ENCODE data around the gene ADSS1.

DNA sequence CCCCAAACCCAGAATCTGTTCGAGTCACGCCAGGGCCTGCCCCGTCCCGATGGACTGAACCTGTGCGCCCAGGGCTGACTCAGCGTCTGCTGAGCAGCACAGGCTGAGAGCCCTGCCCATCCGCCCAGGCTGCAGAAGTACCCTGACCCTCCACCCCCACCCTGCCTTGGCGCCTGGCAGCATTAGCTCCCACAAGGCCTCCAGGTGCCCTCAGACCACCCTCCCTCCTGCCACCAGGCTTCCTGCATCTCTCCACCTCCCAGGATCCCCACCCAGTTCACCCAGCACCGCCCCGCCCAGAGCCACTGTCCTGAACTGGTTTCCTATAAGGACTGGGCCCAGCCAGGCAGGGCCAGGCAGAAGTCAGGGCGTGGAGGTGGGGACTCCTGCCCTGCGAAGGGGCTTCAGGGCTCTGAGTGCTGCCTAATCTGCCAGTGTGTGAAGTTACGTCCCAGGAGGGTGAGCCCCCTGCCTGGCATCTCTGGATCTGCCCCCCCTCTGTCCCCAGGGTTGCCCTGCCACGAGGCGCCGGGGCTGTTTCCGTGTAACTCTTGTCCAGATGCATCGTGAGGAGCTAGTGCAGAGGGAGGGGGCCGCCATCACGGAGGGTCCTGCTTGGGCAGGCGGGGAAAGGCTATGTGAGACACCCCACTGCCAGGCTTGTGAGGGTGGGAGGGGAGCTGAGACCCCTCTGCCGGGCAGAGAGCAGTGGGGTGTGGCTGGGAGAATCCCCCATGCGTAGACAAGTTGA is 9.1 kb downstream of the ADSS1 start:
- TF ChIP-seq, protein P1, sequence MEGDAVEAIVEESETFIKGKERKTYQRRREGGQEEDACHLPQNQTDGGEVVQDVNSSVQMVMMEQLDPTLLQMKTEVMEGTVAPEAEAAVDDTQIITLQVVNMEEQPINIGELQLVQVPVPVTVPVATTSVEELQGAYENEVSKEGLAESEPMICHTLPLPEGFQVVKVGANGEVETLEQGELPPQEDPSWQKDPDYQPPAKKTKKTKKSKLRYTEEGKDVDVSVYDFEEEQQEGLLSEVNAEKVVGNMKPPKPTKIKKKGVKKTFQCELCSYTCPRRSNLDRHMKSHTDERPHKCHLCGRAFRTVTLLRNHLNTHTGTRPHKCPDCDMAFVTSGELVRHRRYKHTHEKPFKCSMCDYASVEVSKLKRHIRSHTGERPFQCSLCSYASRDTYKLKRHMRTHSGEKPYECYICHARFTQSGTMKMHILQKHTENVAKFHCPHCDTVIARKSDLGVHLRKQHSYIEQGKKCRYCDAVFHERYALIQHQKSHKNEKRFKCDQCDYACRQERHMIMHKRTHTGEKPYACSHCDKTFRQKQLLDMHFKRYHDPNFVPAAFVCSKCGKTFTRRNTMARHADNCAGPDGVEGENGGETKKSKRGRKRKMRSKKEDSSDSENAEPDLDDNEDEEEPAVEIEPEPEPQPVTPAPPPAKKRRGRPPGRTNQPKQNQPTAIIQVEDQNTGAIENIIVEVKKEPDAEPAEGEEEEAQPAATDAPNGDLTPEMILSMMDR (IDR thresholded peaks at IDR 0.05), result no peak
- TF ChIP-seq POLR2A (IDR thresholded peaks at IDR 0.05) (no peak), POLR2AphosphoS5 (IDR thresholded peaks at IDR 0.05) (no peak), EP300 (IDR thresholded peaks at IDR 0.05) (no peak)
